GM12873 (cell line): Measurements from ENCODE around the gene NUBP1.

Experiments used
- TF ChIP-seq, protein P1 (sequence below): IDR thresholded peaks from 2 replicates; pipeline ENCODE4 v1.5.1; 2012; ENCODE audit warnings: low read depth, mild to moderate bottlenecking, moderate library complexity, low read length, control low read depth; ENCODE audit not compliant: insufficient read depth; ENCODE audit errors: missing control alignments

Gene NUBP1

GRCh38 chr16:10743610-10744369 lies at the start of gene NUBP1:
TSS of gene NUBP1 (plus strand) at chr16:10743842. CDS start at chr16:10743864, 22 bp downstream.
- TF ChIP-seq, protein P1, sequence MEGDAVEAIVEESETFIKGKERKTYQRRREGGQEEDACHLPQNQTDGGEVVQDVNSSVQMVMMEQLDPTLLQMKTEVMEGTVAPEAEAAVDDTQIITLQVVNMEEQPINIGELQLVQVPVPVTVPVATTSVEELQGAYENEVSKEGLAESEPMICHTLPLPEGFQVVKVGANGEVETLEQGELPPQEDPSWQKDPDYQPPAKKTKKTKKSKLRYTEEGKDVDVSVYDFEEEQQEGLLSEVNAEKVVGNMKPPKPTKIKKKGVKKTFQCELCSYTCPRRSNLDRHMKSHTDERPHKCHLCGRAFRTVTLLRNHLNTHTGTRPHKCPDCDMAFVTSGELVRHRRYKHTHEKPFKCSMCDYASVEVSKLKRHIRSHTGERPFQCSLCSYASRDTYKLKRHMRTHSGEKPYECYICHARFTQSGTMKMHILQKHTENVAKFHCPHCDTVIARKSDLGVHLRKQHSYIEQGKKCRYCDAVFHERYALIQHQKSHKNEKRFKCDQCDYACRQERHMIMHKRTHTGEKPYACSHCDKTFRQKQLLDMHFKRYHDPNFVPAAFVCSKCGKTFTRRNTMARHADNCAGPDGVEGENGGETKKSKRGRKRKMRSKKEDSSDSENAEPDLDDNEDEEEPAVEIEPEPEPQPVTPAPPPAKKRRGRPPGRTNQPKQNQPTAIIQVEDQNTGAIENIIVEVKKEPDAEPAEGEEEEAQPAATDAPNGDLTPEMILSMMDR = no peak

- TF ChIP-seq, protein P1 = no peak
These were observed 49.8 kb upstream of the NUBP1 start for GRCh38 chr16:10693889-10694288.

GRCh38 chr16:10694306-10694705 lies 49.3 kb upstream of the NUBP1 start:
- TF ChIP-seq, protein P1 = no peak

GRCh38 chr16:10694830-10695229 lies 48.8 kb upstream of the NUBP1 start, which contains the start of gene TEKT5:
TSS of gene TEKT5 (minus strand) at chr16:10694930. CDS start at chr16:10694873, 57 bp downstream.
- TF ChIP-seq, protein P1 = no peak

DNA sequence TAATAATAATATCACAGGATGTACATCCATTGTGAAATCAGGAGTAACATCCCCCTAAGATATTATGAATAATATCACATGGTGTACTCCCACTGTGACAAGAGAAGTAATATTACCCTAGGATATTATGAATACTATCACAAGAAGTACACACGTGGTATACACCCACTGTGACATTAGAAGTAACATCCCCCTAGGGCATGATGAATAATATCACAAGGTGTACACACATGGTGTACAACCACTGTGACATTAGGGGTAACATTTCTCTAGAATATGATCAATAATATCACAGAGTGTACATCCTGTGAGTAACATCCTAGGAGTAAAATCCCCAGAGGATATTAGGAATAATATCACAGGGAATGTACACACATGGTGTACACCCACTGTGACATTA lies 43.9 kb upstream of the NUBP1 start:
- TF ChIP-seq, protein P1 = no peak

GRCh38 chr16:10708969-10709368 lies 34.7 kb upstream of the NUBP1 start:
- TF ChIP-seq, protein P1 = no peak

DNA sequence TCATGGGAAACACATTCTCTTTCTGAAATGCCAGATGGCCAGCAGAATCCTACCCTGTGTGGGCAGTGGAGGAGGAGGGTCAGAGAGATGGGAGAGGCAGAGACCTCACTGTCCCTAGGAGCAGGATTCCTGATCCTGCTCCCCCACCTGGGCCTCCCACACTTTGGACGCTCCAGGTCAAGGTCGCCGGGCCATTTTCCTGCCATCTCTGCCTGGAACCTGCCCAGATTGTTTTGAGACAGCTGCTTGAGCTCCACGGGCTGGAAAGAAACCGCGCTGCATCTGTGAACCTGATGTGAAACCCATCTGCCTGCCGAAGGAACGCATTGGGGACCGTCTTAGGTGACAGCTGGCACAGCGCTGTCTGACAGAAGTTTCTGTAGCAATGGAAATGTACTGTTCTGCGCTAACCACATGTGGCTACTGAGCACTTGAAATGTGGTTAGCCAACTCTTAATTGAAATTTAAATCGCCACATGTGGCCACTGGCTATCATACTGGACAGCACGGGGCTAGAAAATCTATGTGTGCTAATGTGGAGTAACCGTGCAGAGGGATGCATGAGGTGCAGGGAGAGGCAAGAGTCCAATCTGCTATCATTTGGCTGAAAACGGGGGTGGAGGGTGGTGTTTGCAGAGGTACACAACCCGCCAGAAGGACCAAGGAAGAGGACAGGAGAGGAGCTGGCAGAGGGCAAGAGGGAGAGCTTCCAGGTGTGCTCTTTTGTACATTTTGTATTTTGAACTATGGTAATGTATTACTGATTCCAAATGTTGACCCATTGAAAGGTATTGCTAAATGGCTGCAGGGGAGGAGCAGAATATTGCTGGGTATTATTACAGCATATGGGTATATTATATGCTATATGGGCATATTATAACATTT lies 15.4 kb upstream of the NUBP1 start:
- TF ChIP-seq, protein P1 = no peak
